ENCODE data around the gene KCNIP2.

- TF ChIP-seq EP300 (IDR thresholded peaks at IDR 0.05; ENCODE audit: borderline replicate concordance) (no peak), TAF1 (IDR thresholded peaks at IDR 0.05; ENCODE audit: low read depth) (no peak), NFIC (IDR thresholded peaks at IDR 0.05) (no peak), MAX (IDR thresholded peaks at IDR 0.05) (no peak), CREB1 (IDR thresholded peaks at IDR 0.05; ENCODE audit: low read depth) (no peak), YY1 (IDR thresholded peaks at IDR 0.05; ENCODE audit: low read depth) (no peak), TEAD4 (IDR thresholded peaks at IDR 0.05) (no peak), EGR1 (IDR thresholded peaks at IDR 0.05) (no peak), TCF12 (IDR thresholded peaks at IDR 0.05; ENCODE audit: low read depth) (no peak), CEBPB (IDR thresholded peaks at IDR 0.05) (no peak), REST (IDR thresholded peaks at IDR 0.05; ENCODE audit: low read depth) (no peak), RAD21 (IDR thresholded peaks at IDR 0.05; ENCODE audit: low read depth) (no peak), ZBTB7A (IDR thresholded peaks at IDR 0.05; ENCODE audit: low read depth) (no peak)
- TF ChIP-seq, protein P1, sequence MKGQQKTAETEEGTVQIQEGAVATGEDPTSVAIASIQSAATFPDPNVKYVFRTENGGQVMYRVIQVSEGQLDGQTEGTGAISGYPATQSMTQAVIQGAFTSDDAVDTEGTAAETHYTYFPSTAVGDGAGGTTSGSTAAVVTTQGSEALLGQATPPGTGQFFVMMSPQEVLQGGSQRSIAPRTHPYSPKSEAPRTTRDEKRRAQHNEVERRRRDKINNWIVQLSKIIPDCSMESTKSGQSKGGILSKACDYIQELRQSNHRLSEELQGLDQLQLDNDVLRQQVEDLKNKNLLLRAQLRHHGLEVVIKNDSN (IDR thresholded peaks at IDR 0.05) = no peak
Measured at GRCh38 chr10:101833466-101833865, 10.1 kb downstream of the KCNIP2 start.
